ENCODE measurements around the gene ZDHHC24. TPM values are rescaled to one million over a fixed set of nuclear protein-coding genes. Genes with fewer than 3 reads are reported as not detected.

The ZDHHC24 gene
- total RNA-seq, 1 donor from 2014 or later, result 13.5 TPM

DNA sequence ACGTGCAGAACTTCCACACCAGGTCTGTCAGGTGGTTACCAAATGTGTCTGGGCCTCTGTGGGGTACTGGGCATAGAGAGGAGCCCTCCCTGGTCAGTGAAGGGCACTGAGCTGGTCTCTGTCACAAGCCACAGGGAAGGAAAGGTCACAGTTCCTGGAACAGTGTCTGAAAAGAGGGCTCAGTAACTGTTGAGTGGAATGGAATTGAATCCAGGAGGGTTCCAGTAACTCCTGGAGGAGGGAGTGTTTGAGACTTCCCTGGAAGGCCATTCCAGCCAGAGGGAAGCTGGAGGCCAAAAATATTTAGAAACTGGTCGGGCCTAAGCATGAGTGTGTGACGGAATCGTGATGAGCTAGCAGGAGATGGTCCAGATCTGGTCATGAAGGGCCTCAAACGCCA is 8.8 kb upstream of the ZDHHC24 start:
- H3K4me3 ChIP-seq (ENCODE audit: insufficient read depth, low read depth, low read length), result no peak overlapping the region
- H3K36me3 ChIP-seq (ENCODE audit: insufficient read depth, low read length), result no peaks in the 10 kb centered on the region
- H2AFZ ChIP-seq (ENCODE audit: low read depth, low read length), result no peak overlapping the region
- H3K36me3 Mint-ChIP-seq (ENCODE audit: low read depth, unreplicated experiment), result peaks cover 2% of the 10 kb centered on the region
- FAIRE-seq, result no peak
- H3K4me3 Mint-ChIP-seq (ENCODE audit: unreplicated experiment), result no peak overlapping the region
- H3K79me2 ChIP-seq (ENCODE audit: insufficient read depth, low read length), result no peaks in the 10 kb centered on the region
- no peak for TF ChIP-seq EZH2 (IDR thresholded peaks at IDR 0.05; ENCODE audit: insufficient read depth, low read length)
- TF ChIP-seq, protein P1, sequence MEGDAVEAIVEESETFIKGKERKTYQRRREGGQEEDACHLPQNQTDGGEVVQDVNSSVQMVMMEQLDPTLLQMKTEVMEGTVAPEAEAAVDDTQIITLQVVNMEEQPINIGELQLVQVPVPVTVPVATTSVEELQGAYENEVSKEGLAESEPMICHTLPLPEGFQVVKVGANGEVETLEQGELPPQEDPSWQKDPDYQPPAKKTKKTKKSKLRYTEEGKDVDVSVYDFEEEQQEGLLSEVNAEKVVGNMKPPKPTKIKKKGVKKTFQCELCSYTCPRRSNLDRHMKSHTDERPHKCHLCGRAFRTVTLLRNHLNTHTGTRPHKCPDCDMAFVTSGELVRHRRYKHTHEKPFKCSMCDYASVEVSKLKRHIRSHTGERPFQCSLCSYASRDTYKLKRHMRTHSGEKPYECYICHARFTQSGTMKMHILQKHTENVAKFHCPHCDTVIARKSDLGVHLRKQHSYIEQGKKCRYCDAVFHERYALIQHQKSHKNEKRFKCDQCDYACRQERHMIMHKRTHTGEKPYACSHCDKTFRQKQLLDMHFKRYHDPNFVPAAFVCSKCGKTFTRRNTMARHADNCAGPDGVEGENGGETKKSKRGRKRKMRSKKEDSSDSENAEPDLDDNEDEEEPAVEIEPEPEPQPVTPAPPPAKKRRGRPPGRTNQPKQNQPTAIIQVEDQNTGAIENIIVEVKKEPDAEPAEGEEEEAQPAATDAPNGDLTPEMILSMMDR (IDR thresholded peaks at IDR 0.05; ENCODE audit: insufficient read depth, low read depth, low read length), result no peak
- peaks cover 2% of the 10 kb centered on the region for H3K9me3 Mint-ChIP-seq (ENCODE audit: unreplicated experiment)
- H3K9me3 ChIP-seq (ENCODE audit: insufficient read depth, low read depth, low read length), result no peaks in the 10 kb centered on the region
- H3K4me1 ChIP-seq (ENCODE audit: insufficient read depth, low read length), result no peaks in the 10 kb centered on the region
- H3K4me1 Mint-ChIP-seq (ENCODE audit: low read depth, unreplicated experiment), result no peaks in the 10 kb centered on the region
- H3K27me3 ChIP-seq (ENCODE audit: insufficient read depth, low read length), result peaks cover 2% of the 10 kb centered on the region
- H3K27me3 Mint-ChIP-seq (ENCODE audit: low read depth, unreplicated experiment), result peaks cover 20% of the 10 kb centered on the region
- no peak for DNase-seq (ENCODE audit: low read depth)
- no peak overlapping the region for H3K9ac ChIP-seq (ENCODE audit: low read length)
- no peak overlapping the region for H3K4me2 ChIP-seq (ENCODE audit: low read length)
- H3K27ac Mint-ChIP-seq (ENCODE audit: unreplicated experiment), result no peak overlapping the region
- no peak overlapping the region for H3K27ac ChIP-seq (ENCODE audit: low read depth, low read length)
- H4K20me1 ChIP-seq (ENCODE audit: insufficient read depth, low read length), result no peaks in the 10 kb centered on the region

DNA sequence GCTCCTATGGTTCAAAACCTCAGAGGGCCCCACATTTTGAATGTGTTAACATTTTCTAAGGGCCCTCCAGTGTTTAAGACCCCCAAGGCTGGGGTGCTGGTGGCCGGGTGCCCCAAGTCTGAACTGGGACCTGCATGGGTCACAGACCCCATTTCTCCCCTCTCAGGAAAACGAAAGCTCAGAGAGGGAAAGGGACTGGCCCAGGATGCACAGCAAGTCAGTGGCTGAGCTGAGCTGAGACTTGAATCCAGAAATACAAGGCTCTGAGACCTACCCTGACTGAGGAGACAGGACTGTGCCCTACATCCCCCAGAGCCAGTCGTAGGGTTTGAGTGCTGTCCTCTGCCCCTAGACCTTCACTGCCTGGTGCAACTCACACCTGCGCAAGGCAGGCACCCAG is 5.0 kb upstream of the ZDHHC24 start:
- no peak overlapping the region for H3K4me3 Mint-ChIP-seq (ENCODE audit: unreplicated experiment)
- H3K4me1 ChIP-seq (ENCODE audit: insufficient read depth, low read length), result peaks cover 4% of the 10 kb centered on the region
- peaks cover 2% of the 10 kb centered on the region for H3K36me3 Mint-ChIP-seq (ENCODE audit: low read depth, unreplicated experiment)
- TF ChIP-seq, protein P1 (IDR thresholded peaks at IDR 0.05; ENCODE audit: insufficient read depth, low read depth, low read length), result no peak
- TF ChIP-seq EZH2 (IDR thresholded peaks at IDR 0.05; ENCODE audit: insufficient read depth, low read length), result no peak
- no peaks in the 10 kb centered on the region for H3K9me3 ChIP-seq (ENCODE audit: insufficient read depth, low read depth, low read length)
- H3K27ac Mint-ChIP-seq (ENCODE audit: unreplicated experiment), result no peak overlapping the region
- no peak for FAIRE-seq
- no peak overlapping the region for H3K4me3 ChIP-seq (ENCODE audit: insufficient read depth, low read depth, low read length)
- peaks cover 30% of the 10 kb centered on the region for H3K27me3 Mint-ChIP-seq (ENCODE audit: low read depth, unreplicated experiment)
- DNase-seq (ENCODE audit: low read depth), result no peak
- no peak overlapping the region for H2AFZ ChIP-seq (ENCODE audit: low read depth, low read length)
- no peaks in the 10 kb centered on the region for H3K4me1 Mint-ChIP-seq (ENCODE audit: low read depth, unreplicated experiment)
- H3K27ac ChIP-seq (ENCODE audit: low read depth, low read length), result no peak overlapping the region
- H3K79me2 ChIP-seq (ENCODE audit: insufficient read depth, low read length), result no peaks in the 10 kb centered on the region
- peaks cover 2% of the 10 kb centered on the region for H3K27me3 ChIP-seq (ENCODE audit: insufficient read depth, low read length)
- H4K20me1 ChIP-seq (ENCODE audit: insufficient read depth, low read length), result no peaks in the 10 kb centered on the region
- H3K9ac ChIP-seq (ENCODE audit: low read length), result no peak overlapping the region
- no peaks in the 10 kb centered on the region for H3K36me3 ChIP-seq (ENCODE audit: insufficient read depth, low read length)
- no peak overlapping the region for H3K4me2 ChIP-seq (ENCODE audit: low read length)
- H3K9me3 Mint-ChIP-seq (ENCODE audit: unreplicated experiment), result no peaks in the 10 kb centered on the region

DNA sequence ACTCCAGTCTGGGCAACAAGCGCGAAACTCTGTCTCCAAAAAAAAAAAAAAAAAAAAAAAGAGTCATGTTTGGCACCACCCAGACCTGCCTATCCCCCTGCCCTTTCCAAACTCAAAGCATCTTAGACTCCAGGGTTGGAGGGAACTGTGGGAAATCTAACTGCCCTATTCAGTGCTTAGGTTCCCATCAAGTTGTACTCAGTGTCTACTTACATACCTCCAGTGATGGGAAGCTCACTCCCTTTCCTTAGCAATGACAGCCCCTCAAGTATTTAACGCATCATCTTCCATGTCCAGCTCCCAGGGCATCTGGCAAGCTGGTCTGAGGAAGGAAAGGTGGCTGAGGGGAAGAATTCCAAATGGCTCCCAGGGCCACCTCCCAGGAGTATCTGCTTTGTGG is 3.8 kb upstream of the ZDHHC24 start:
- Histone ChIP-seq H3K27ac (ENCODE audit: low read depth, low read length) (no peak overlapping the region), H3K27me3 (ENCODE audit: insufficient read depth, low read length) (peaks cover 2% of the 10 kb centered on the region), H3K4me3 (ENCODE audit: insufficient read depth, low read depth, low read length) (no peak overlapping the region), H4K20me1 (ENCODE audit: insufficient read depth, low read length) (no peaks in the 10 kb centered on the region), H2AFZ (ENCODE audit: low read depth, low read length) (no peak overlapping the region), H3K9me3 (ENCODE audit: insufficient read depth, low read depth, low read length) (no peaks in the 10 kb centered on the region), H3K9ac (ENCODE audit: low read length) (no peak overlapping the region), H3K4me2 (ENCODE audit: low read length) (no peak overlapping the region), H3K4me1 (ENCODE audit: insufficient read depth, low read length) (peaks cover 7% of the 10 kb centered on the region), H3K36me3 (ENCODE audit: insufficient read depth, low read length) (no peaks in the 10 kb centered on the region), H3K79me2 (ENCODE audit: insufficient read depth, low read length) (no peaks in the 10 kb centered on the region)
- peaks cover 2% of the 10 kb centered on the region for H3K36me3 Mint-ChIP-seq (ENCODE audit: low read depth, unreplicated experiment)
- H3K4me1 Mint-ChIP-seq (ENCODE audit: low read depth, unreplicated experiment), result no peaks in the 10 kb centered on the region
- TF ChIP-seq, protein P1 (IDR thresholded peaks at IDR 0.05; ENCODE audit: insufficient read depth, low read depth, low read length), result no peak
- TF ChIP-seq EZH2 (IDR thresholded peaks at IDR 0.05; ENCODE audit: insufficient read depth, low read length), result no peak
- peaks cover 27% of the 10 kb centered on the region for H3K27me3 Mint-ChIP-seq (ENCODE audit: low read depth, unreplicated experiment)
- H3K27ac Mint-ChIP-seq (ENCODE audit: unreplicated experiment), result peak overlapping the region; percentile 47
- no peaks in the 10 kb centered on the region for H3K9me3 Mint-ChIP-seq (ENCODE audit: unreplicated experiment)
- H3K4me3 Mint-ChIP-seq (ENCODE audit: unreplicated experiment), result no peak overlapping the region
- DNase-seq (ENCODE audit: low read depth), result no peak
- FAIRE-seq, result no peak
